ENCODE data around the gene LCTL.
A peak's percentile ranks its signal among the peaks of the same experiment; 100 is the strongest.

Gene LCTL

GRCh38 chr15:66563126-66563525 lies 2.7 kb downstream of the LCTL start:
- Histone ChIP-seq H3K4me3 (no peak overlapping the region), H4K20me1 (no peaks in the 10 kb centered on the region), H3K27ac (no peak overlapping the region), H3K4me2 (no peak overlapping the region), H3K27me3 (no peaks in the 10 kb centered on the region), H3K9ac (no peak overlapping the region), H3K4me1 (peaks cover 0 to 11% (median 6%) of the 10 kb centered on the region in 10 experiments; a peak in 10 of 20 replicates), H3K9me3 (replicated peaks in 1 of 11) (no peaks in the 10 kb centered on the region), H3K36me3 (no peaks in the 10 kb centered on the region)
- TF ChIP-seq Cebpa-rat (IDR thresholded peaks at IDR 0.05) = no peak

GRCh38 chr15:66560856-66561525 lies 4.8 kb downstream of the LCTL start:
- Histone ChIP-seq H3K9ac (no peak overlapping the region), H4K20me1 (no peaks in the 10 kb centered on the region), H3K4me3 (no peak overlapping the region), H3K4me1 (0 out of 20 replicates have a peak, but pooled peaks cover 0 to 4% (median 0%) of the 10 kb centered on the region in 10 experiments), H3K4me2 (no peak overlapping the region), H3K9me3 (replicated peaks in 1 of 11) (peaks cover under 1 to 10% (median 5%) of the 10 kb centered on the region in 11 experiments; a peak in 15 of 22 replicates), H3K36me3 (peaks cover 0 to under 1% (median 0%) of the 10 kb centered on the region in 11 experiments; a peak in 1 of 22 replicates), H3K27ac (no peak overlapping the region), H3K27me3 (no peaks in the 10 kb centered on the region)
- TF ChIP-seq Cebpa-rat (IDR thresholded peaks at IDR 0.05) = no peak

GRCh38 chr15:66558271-66558670 lies 7.5 kb downstream of the LCTL start:
- Histone ChIP-seq H3K36me3 (peaks cover 0 to 4% (median 0%) of the 10 kb centered on the region in 11 experiments; a peak in 2 of 22 replicates), H3K4me2 (no peak overlapping the region), H3K9me3 (replicated peaks in 1 of 11) (peaks cover 9 to 21% (median 14%) of the 10 kb centered on the region in 11 experiments; a peak in 19 of 22 replicates), H3K27me3 (no peaks in the 10 kb centered on the region), H3K27ac (no peak overlapping the region), H3K4me1 (no peaks in the 10 kb centered on the region), H3K9ac (no peak overlapping the region), H3K4me3 (no peak overlapping the region), H4K20me1 (no peaks in the 10 kb centered on the region)
- TF ChIP-seq Cebpa-rat (IDR thresholded peaks at IDR 0.05) = no peak

- H3K36me3 ChIP-seq = peaks cover 3 to 24% (median 19%) of the 10 kb centered on the region in 11 experiments; a peak in 15 of 22 replicates
- H3K27ac ChIP-seq = no peak overlapping the region
- no peaks in the 10 kb centered on the region for H4K20me1 ChIP-seq
- no peak for TF ChIP-seq Cebpa-rat (IDR thresholded peaks at IDR 0.05)
- H3K4me1 ChIP-seq = no peaks in the 10 kb centered on the region
- H3K4me2 ChIP-seq = no peak overlapping the region
- H3K4me3 ChIP-seq = no peak overlapping the region
- H3K9ac ChIP-seq = no peak overlapping the region
- H3K27me3 ChIP-seq = no peaks in the 10 kb centered on the region
- peaks cover 9 to 21% (median 14%) of the 10 kb centered on the region in 11 experiments; a peak in 19 of 22 replicates for H3K9me3 ChIP-seq (replicated peaks in 1 of 11)
These were observed 10.1 kb downstream of the LCTL start for GRCh38 chr15:66555685-66556084.

- peaks cover 35 to 77% (median 66%) of the 10 kb centered on the region in 11 experiments for H3K36me3 ChIP-seq
- no peak overlapping the region for H3K9ac ChIP-seq
- H3K27me3 ChIP-seq = no peaks in the 10 kb centered on the region
- TF ChIP-seq Cebpa-rat (IDR thresholded peaks at IDR 0.05) = no peak
- no peak overlapping the region for H3K4me3 ChIP-seq
- H3K27ac ChIP-seq = no peak overlapping the region
- H3K9me3 ChIP-seq (replicated peaks in 1 of 11) = no peaks in the 10 kb centered on the region
- no peak overlapping the region for H3K4me2 ChIP-seq
- H4K20me1 ChIP-seq = no peaks in the 10 kb centered on the region
- H3K4me1 ChIP-seq = no peaks in the 10 kb centered on the region
These were observed 20.5 kb downstream of the LCTL start for GRCh38 chr15:66545255-66545654.

GRCh38 chr15:66542896-66543295 lies 22.9 kb downstream of the LCTL start:
- peaks cover 0 to 4% (median 0%) of the 10 kb centered on the region in 10 experiments; a peak in 1 of 20 replicates for H3K4me1 ChIP-seq
- no peak overlapping the region for H3K9ac ChIP-seq
- H4K20me1 ChIP-seq = no peaks in the 10 kb centered on the region
- H3K4me2 ChIP-seq = no peak overlapping the region
- H3K4me3 ChIP-seq = no peak overlapping the region
- H3K27me3 ChIP-seq = no peaks in the 10 kb centered on the region
- H3K36me3 ChIP-seq = peaks cover 25 to 84% (median 74%) of the 10 kb centered on the region in 11 experiments
- H3K9me3 ChIP-seq (replicated peaks in 1 of 11) = no peaks in the 10 kb centered on the region
- no peak for TF ChIP-seq Cebpa-rat (IDR thresholded peaks at IDR 0.05)
- no peak overlapping the region for H3K27ac ChIP-seq

GRCh38 chr15:66535056-66535455 lies 30.7 kb downstream of the LCTL start:
- Histone ChIP-seq H3K4me2 (no peak overlapping the region), H3K9me3 (replicated peaks in 1 of 11) (no peaks in the 10 kb centered on the region), H3K9ac (no peak overlapping the region), H4K20me1 (no peaks in the 10 kb centered on the region), H3K27ac (no peak overlapping the region), H3K27me3 (no peaks in the 10 kb centered on the region), H3K36me3 (peaks cover 21 to 99% (median 72%) of the 10 kb centered on the region in 11 experiments), H3K4me1 (peaks cover 0 to 7% (median 0%) of the 10 kb centered on the region in 10 experiments; a peak in 1 of 20 replicates), H3K4me3 (no peak overlapping the region)
- no peak for TF ChIP-seq Cebpa-rat (IDR thresholded peaks at IDR 0.05)

GRCh38 chr15:66524838-66525237 lies 41.0 kb downstream of the LCTL start:
- no peaks in the 10 kb centered on the region for H3K9me3 ChIP-seq (replicated peaks in 1 of 11)
- peaks cover 0 to 16% (median 0%) of the 10 kb centered on the region in 10 experiments; a peak in 6 of 20 replicates for H3K4me1 ChIP-seq
- H3K4me3 ChIP-seq = no peak overlapping the region
- peaks cover 51 to 99% (median 90%) of the 10 kb centered on the region in 11 experiments for H3K36me3 ChIP-seq
- no peak overlapping the region for H3K27ac ChIP-seq
- H3K27me3 ChIP-seq = no peaks in the 10 kb centered on the region
- H3K4me2 ChIP-seq = peak overlapping the region in 3 of 11 experiments; percentile 34 to 67 (median 56); a peak in 5 of 22 replicates
- H3K9ac ChIP-seq = no peak overlapping the region
- no peaks in the 10 kb centered on the region for H4K20me1 ChIP-seq
- TF ChIP-seq Cebpa-rat (IDR thresholded peaks at IDR 0.05) = no peak

GRCh38 chr15:66523926-66524325 lies 41.9 kb downstream of the LCTL start:
- no peak for TF ChIP-seq Cebpa-rat (IDR thresholded peaks at IDR 0.05)
- Histone ChIP-seq H3K36me3 (peaks cover 52 to 99% (median 91%) of the 10 kb centered on the region in 11 experiments), H4K20me1 (no peaks in the 10 kb centered on the region)

More at GRCh38 chr15:66523926-66524325, 41.9 kb downstream of the LCTL start:
- no peak overlapping the region for H3K4me2 ChIP-seq
- peaks cover 0 to 16% (median 0%) of the 10 kb centered on the region in 10 experiments; a peak in 6 of 20 replicates for H3K4me1 ChIP-seq
- H3K9me3 ChIP-seq (replicated peaks in 1 of 11) = no peaks in the 10 kb centered on the region
- no peaks in the 10 kb centered on the region for H3K27me3 ChIP-seq
- no peak overlapping the region for H3K9ac ChIP-seq
- no peak overlapping the region for H3K27ac ChIP-seq
- H3K4me3 ChIP-seq = no peak overlapping the region

Data from BLaER1 treated with 17β-estradiol and CSF1 and Interleukin-3, amounts not matched to agents 10 nM and 100 nM (cell line).